Gastrocnemius medialis (tissue), 4 donors: ENCODE measurements around the gene KLK2.

Experiments
- POLR2A ChIP-seq, 2 donors: fragments of 450-650 bp; IDR thresholded peaks; one replicate each; pipeline ENCODE4 v1.6.1; 2017; ENCODE audit warnings: antibody characterized with exemption in 2 of 2, mild to moderate bottlenecking in 2 of 2, moderate library complexity in 2 of 2
- TF ChIP-seq, protein P1 (sequence below), 5 experiments: fragments of 450-650 bp in 3 of 5; fragments of 200-600 bp in 2 of 5; sonication (generic) in 2 of 5; IDR thresholded peaks in 4 of 5; conservative IDR thresholded peaks in 1 of 5; 1 replicate in 4 of 5; 2 replicates in 1 of 5; pipeline ENCODE4 v1.5.1; 2016 to 2019; ENCODE audit warnings: antibody characterized with exemption in 5 of 5, mild to moderate bottlenecking in 3 of 5, moderate library complexity in 3 of 5

DNA sequence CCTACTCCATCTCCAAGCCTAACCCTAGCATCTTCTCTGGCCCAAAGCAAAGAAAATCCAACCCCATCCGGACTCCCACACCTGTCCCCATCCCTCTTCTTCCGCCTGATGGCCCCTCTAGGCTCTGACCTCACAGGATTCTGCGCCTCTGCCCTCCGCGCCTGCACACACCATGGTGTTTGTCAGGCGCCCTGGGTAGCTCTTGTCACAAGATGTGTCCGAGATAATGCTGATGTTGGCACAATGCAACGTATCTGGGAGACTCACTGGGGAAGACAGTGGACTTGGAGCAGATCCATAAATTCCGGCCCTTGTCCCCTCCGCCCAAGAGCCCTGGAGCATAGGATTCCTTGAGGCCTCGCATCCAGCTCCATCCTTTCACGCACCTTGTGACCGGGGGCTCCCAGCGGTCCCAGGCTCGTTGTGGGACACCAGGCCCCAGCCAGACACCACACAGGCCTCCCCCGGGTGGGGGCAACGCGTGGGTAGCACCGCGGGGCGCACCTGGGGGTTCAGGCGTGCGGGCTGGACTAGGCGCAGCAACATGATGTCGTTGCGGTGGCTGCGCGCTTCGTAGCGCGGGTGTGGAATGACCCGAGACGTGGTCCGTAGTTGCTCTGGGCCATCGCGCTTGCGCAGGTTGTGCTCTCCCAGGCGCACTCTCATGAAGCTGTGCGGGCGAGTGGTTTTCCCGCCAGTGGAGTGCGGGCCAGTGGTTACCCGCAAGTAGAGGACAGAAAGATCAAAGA lies 46.6 kb upstream of the KLK2 start:
- TF ChIP-seq, protein P1, sequence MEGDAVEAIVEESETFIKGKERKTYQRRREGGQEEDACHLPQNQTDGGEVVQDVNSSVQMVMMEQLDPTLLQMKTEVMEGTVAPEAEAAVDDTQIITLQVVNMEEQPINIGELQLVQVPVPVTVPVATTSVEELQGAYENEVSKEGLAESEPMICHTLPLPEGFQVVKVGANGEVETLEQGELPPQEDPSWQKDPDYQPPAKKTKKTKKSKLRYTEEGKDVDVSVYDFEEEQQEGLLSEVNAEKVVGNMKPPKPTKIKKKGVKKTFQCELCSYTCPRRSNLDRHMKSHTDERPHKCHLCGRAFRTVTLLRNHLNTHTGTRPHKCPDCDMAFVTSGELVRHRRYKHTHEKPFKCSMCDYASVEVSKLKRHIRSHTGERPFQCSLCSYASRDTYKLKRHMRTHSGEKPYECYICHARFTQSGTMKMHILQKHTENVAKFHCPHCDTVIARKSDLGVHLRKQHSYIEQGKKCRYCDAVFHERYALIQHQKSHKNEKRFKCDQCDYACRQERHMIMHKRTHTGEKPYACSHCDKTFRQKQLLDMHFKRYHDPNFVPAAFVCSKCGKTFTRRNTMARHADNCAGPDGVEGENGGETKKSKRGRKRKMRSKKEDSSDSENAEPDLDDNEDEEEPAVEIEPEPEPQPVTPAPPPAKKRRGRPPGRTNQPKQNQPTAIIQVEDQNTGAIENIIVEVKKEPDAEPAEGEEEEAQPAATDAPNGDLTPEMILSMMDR (IDR thresholded peaks at IDR 0.05 in 4 of 5, conservative IDR thresholded peaks at IDR 0.05 in 1 of 5) = no peak
- TF ChIP-seq POLR2A (IDR thresholded peaks at IDR 0.05) = no peak
